Fibroblast of mammary gland (primary cell): ENCODE measurements around the gene SMYD3.
"Not testable (repeated sequence)": the region's sequence is repeated elsewhere in the genome, so short reads cannot be mapped to it uniquely, and the experiment has no call there.

Experiments used
- DNase-seq: peaks from one replicate; pipeline ENCODE4 v3.0.0-alpha.2; 2010; ENCODE audit warnings: low read depth
- H3K4me3 ChIP-seq: 2 replicates; pipeline ENCODE4 v1.5.1; 2011; ENCODE audit warnings: low read depth, mild to moderate bottlenecking, low read length, moderate library complexity; ENCODE audit not compliant: control insufficient read depth
- CTCF ChIP-seq: conservative IDR thresholded peaks from 2 replicates; pipeline ENCODE4 v1.5.1; 2011; ENCODE audit warnings: low read depth, low read length, inconsistent platforms; ENCODE audit not compliant: control insufficient read depth, insufficient read depth

SMYD3 gene

DNA sequence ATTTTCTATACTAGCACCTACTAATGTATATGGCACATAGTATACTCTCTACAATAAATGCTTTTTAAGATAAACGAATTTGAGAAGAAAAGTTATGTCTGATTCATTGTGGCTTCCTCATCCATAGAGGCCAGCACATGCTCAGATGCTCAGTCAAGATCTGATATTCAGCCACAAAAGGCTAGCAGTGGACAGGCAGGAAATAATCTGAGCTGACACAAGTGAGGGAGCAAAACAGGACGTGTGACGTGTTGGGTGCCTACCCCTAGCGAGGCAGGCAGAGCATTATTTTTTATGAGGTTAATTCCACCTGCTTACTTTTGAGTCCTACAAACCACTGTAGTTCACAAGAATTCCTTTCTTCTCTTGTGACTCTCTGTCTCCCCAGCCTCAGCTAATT, 550.9 kb downstream of the SMYD3 start:
- no peak for DNase-seq
- TF ChIP-seq CTCF, result no peak
- H3K4me3 ChIP-seq, result no peak overlapping the region

DNA sequence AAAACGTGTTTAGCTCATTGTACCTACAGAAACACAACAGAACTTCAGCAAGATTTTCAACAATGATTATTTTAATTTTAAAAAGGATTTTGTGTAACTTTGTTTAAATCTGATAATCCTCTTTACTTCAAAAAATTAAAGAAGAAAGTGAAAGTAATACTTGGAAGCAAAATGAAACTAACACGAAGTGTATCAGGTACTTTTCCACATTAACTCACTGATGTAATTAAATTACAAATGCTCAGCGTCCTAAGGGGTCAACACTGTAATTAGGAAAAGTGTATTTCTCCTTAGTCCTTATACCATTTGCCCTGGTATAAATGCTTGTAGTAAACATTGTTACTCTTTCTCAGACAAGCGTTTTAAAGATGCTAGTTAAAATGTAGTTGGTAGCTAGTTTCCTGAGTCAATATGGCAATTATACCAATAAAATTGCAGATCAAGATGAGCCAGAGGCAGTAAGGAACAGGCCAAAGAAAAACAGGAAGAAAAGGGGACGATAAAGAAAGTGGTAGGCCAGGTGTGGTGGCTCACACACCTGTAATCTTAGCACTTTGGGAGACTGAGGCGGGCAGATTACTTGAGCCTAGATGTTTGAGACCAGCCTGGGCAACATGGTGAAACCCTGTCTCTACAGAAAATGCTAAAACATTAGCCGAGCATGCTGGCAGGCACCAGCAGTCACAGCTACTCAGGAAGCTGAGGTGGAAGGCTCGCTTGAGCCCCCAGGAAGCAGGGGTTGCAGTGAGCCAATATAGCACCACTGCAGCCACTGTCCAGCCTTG, 553.0 kb downstream of the SMYD3 start:
- DNase-seq, result peak; percentile 10
- no peak for TF ChIP-seq CTCF
- peak overlapping the region; percentile 12 for H3K4me3 ChIP-seq

DNA sequence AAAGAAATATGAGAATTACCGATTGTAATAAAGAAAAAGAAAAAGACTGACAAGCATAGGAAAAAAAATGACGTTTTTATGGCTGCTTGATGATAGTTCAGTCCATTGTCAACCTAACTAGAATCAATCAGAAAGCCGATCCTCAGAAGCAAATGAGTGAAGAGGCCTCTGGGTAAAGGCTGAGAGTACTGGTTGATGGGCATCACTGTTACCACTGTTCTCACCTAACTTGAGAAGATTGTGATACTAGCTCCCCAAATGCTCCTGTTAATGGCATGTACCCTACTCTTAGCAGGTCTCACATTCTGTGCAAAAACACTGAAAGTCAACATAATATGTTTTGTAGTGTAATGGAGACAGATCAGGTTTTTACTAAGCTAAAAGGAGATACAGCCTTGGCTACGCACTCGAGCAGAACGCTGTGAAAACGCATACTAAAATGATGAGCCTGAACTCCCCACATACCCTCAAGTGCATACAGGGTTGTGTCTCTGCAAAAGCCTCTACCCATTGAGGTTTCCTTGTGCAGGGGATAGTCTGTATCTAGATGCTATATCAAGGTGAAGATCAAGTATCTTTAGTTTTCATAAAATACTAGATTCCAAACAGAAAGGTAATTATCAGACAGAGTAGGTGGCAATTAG, 554.6 kb downstream of the SMYD3 start:
- H3K4me3 ChIP-seq, result no peak overlapping the region

DNA sequence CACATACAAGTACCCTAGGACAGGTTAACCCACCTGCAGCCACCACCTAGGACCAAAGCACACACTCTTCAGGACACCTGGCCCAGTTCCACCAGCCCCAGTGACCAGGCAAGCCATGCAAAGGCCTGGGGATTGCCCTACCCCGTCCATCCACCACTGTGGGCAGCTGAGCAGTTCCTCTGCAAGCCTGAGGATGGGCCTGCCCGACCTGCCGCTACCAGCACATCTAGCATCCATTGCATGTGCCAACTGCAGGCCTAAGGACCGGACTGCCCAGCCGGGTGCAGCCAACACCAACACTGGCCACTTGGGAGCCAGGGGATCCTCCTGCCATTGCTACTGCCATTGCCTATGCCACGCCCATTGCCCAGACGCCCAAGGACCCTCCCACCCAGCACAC, 558.3 kb downstream of the SMYD3 start:
- no peak overlapping the region for H3K4me3 ChIP-seq
- no peak for DNase-seq
- no peak for TF ChIP-seq CTCF

More for the DNA sequence above, 554.6 kb downstream of the SMYD3 start:
- no peak for DNase-seq
- no peak for TF ChIP-seq CTCF

GRCh38 chr1:245946905-245947304, 560.2 kb downstream of the SMYD3 start:
- no peak for TF ChIP-seq CTCF
- no peak overlapping the region for H3K4me3 ChIP-seq
- DNase-seq, result no peak

GRCh38 chr1:245945136-245945535, 561.9 kb downstream of the SMYD3 start:
- not testable (repeated sequence) for H3K4me3 ChIP-seq, DNase-seq

GRCh38 chr1:245942856-245943255, 564.2 kb downstream of the SMYD3 start:
- no peak overlapping the region for H3K4me3 ChIP-seq
- no peak for DNase-seq
- TF ChIP-seq CTCF, result no peak

GRCh38 chr1:245941771-245942170, 565.3 kb downstream of the SMYD3 start:
- DNase-seq, H3K4me3 ChIP-seq: not testable (repeated sequence)
